ENCODE data around the gene P2RX3.

P2RX3 gene

DNA sequence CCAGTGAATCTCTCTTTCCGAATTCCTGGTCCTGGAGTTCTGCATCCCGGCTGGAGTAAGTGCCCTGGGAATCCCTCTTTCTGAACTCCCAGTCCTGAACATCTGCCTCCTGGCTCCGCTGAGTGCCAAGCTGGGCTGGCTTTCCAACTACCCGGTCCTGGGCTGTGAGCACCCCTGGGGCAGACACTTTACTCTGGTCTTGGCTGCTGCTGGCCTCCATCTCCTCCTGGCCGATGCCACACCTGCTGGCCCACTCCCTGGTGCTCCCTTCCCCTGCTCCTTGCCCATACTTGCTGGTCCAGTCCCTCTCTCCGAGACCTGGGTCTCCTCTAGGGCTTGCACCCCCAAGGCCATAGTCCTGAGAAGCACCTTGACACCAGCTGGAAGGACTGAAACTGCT, 28.1 kb upstream of the P2RX3 start:
- no peak for DNase-seq

DNA sequence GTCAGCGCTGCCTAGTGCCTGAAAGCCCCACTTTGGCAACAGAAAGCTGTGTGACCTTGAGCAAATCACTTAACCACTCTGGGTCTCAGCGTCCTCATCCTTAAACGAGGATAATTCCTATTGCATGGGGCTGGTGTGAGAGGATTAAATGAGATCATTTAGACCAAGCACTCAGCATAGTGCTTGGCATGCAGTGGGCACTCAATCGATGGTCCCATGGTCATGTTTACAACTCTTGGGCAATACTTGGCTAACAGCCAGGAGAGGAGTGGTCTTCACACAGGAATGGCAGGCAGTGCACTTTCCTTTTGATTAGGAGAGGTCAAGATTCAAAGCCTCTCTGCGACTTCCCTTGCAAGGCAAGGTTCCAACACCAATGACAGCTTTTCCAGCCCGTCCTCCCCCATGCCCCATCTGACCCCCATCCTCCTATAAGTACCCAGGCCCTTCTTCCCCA, 27.5 kb upstream of the P2RX3 start:
- DNase-seq, result no peak

DNA sequence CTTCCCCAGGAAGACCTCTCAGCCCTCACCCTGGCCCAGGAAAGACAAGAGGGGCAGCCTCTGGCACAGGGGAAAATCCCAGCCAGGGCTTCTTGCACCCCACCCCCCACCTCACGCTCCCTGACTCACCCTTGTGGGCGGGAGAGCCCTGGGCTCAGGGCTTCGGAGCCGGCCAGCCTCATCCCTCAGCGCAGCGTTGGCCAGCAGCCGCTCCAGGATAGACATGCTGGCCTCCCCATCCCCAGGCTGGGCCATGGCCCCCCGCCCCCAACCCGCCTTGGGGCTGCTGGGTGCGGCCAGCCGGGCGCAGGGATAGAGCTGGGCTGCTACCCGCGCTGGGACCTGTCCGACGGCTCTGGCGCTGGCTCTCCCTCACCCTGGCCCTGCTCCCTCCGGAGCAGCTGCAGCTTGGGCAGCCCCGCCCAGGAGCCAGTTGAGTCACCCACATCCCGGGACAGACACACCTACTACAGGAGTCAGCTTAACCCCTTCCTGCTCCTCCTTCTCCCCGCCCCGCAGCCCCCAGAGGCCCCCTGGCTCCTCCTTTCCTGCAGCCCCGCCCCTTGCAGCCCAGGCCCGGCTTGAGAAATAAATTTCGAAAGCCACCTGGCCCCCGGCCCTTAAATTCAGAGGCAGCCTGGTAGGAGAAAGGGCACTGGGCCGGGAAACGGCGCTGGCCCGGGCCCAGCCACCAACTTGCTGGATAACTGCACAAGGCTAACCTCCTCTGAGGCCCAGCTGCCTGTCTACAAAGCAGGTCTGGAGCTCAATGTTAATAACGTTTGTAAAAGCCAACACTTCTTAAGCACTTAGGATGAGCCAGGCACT, 26.8 kb upstream of the P2RX3 start:
- no peak for DNase-seq

DNA sequence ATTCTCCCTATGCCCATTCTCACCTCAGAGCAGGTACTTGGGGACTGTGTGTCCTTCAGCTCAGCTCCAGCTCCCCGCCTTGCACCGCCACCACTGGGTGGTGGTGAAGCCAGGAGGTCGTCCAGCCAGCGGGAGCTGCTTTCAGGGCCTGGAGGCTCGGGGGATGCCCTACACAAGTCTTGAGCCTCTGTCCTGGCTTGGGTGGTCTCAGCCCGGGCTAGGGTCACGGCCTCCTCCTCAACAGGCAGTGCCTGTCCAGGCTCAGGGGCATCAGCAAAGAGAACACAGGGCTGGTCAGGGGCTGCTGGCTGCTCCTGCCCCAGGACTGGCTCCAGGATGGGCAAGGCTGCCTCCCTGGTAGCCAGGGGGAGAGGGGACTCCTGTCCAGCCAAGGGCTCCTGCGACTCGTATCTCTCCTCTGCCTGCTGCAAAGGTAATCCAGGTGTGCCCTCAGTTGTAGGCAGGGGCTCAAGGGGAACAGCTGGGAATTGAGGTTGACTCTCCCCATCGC, 25.6 kb upstream of the P2RX3 start:
- no peak for DNase-seq

DNA sequence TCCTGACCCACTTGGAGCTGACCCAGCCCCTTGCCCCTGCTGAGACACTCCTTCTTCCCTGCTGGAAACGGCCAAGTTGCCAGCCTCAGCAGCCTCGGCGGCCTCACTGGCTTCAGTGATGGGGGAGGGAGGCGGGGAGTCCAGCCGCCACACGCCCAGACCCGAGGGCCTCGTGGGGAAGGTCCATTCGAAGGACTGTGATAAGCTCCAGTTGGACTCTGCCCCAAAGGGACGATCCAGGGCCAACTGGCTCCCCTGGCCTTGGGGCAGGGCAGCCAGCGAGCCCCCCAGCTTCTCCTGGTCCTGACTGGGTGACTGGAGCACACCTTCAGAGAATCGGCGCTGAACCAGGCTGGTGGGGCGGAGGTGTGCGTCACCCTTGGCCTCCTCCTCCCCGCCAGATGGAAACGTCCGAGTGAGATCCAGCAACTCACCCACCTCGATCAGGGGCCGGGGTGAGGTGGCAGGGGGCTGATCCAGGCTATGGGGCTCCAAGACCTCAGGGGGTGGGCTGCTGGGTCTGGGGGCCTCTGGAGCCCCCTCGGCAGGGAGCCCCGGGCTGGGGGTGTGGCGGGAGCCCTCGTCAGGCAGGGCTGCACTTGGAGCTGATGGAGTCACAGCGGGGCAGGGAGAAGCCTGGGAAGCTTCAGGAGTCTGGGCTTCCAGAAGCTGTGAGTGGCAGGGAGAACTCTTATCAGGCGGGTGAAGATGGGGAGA, 24.9 kb upstream of the P2RX3 start:
- DNase-seq, result no peak

DNA sequence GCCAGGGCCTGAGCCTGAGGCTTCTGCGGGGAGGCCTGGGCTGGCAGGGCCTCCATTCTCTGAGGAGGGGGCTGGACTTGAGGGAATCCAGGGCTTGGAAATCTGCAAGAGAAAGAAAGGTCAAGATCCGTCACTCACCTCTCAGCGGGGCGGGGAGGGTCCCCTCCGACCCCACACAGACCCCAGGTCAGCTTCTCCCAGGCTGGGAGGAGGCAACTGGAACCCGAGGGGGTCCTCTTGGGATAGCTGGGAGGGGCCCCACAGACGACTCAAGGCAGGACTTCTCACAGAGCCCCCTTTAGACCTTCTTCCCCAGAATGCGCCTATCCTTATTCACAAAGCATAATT, 24.4 kb upstream of the P2RX3 start:
- DNase-seq, result no peak

DNA sequence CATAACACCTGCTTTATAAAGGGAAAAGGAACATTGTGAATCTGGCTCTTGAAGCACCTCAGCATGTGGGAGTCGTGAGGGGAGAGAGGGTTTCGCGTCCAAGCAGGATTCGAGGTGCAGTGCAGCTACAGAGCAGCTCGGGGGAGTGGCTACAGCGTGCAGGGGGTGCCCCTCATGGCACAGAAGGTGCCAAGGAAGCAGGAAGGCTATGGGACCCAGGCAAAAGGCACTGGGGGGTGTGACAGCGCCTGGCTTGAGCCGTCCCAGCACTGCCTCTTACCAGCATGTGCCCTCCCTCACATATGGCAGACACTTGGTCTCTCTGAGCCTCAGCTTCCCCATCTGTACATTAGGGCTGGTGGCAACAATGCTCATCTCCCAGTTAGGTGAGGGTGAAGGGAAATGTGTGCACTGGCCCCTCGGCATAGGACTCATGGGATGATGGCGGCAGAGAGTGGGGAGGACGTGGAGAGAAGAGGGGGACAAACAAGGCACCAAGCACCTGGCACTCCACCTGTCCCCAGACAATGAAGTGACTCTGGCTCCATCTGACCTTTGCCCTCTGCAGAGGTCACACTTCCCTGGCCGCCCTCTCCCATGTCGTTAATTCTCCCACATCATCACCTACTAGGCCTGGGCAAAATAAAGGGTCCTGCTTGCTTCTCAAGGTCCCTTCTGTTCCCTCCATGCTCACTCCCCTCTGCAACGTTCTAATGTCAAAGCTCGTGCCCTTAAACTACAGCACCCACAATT, 23.8 kb upstream of the P2RX3 start:
- DNase-seq, result no peak

DNA sequence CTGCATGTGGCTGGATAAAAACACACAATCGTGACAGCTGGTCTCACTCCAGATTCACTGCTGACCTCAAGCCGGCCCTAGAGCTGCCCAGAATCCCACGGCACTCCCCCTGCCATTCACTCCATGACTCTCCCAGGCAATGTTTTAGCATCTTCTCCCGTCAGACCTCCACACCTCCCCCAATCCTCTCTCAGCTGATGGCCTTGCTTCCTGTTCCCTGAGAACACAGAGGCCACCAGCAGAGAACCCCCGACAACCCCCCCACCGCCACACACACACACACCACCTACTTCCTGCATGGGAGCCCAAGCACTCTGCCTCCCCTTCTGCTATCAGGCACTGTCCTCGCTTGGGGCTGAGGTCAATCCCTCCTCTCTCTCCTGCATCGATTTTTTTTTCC, 22.7 kb upstream of the P2RX3 start:
- no peak for DNase-seq

DNA sequence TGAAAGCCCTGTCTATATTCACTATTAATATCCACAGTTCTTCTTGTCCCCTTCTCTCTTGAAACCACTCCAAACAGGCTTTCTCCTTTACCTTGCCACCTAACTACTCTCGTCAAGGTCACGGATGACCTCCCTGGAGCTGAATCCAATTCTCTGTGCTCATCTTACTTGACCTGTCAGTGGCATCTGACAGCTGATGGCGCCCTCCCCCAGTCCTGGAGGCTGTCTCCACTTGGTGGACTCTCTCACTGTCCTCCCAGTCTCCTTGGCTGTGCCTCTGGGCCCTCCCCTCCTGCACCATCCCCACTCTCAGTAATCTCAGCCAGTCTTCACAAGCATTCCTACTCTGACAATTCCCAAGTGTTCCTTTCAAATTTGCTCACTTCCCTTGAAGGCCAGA, 22.1 kb upstream of the P2RX3 start:
- DNase-seq, result no peak

DNA sequence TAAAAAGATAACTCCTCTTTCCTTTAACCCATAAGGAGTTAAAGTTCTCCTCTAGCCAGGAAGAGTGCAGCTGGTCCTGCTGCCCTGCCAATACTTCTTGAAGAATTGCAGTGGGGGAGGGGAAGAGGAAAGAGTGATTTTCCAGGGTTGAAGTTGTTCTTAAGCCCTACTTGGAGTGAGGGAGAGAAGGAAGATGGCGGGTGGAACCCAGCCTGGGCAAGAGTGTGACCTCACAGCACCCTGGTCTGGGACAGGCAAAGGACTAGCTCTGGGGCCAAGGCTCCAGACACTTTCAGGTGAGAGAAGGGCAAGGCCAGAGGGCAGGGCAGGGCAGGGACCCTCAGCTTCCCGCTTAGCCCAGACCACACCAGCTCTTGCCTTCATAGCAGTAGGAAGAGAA, 20.0 kb upstream of the P2RX3 start:
- DNase-seq, result no peak

DNA sequence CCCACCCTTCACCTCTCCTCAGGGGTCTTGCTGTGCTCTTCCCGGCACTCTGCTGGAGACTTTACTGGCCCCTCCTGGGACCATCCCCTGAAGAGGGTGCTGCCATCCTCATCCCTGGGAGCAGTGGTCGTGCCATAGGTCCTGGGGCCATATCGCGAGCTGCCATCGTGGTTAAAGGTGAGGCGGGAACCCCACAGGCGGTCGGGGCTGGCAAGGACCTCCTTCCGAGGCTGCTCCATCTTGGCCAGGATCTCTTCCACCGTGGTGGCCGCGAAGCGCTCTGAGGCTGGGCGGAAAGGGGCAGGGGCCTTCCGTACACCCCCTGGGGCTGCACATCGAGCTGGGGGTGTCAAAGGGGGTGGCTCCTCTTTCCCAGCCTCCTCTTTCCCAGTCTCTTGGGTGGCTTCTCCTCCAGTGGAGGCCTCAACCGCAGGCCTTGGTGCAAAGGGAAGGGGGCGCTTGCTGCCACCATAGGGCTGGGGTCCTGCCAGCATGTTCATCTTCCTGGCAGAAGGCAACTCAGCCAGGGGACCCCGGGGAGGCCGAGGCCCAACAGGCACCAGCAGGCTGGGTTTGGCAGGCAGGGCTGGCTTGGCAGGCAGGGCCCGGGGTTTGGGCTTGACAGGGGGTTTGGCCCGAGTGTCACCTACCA, 18.0 kb upstream of the P2RX3 start:
- no peak for DNase-seq

DNA sequence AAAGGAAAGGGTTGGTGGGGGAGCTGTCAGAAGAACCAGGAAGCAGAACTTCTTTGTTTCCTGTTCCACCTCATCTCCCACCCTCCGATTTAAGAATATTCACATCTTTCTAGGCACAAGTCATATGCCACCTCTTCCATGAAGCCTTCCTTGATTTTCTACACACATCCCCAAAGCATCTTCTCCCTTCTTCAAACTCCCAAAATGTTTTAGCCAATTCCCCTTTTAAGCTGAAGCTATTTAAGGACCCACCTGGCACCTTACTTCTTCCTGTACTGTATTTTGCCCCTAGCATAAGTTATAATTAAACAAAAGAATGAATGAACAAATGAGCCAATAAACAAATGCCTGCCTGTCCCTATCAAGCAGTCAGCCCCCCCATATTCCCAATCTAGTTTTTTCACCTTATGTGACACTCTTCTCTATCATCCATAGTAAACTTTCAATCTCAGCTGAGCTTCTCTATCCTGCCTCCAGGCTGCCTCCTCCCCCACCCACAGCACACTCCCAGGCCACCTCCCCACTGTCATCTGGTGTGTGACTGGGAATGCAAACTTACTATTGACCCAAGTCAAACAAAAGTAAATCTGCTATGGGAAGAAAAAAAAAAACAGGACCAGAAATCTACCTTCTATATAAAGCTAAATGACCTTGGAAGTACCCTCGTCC, 17.3 kb upstream of the P2RX3 start:
- DNase-seq, result no peak

DNA sequence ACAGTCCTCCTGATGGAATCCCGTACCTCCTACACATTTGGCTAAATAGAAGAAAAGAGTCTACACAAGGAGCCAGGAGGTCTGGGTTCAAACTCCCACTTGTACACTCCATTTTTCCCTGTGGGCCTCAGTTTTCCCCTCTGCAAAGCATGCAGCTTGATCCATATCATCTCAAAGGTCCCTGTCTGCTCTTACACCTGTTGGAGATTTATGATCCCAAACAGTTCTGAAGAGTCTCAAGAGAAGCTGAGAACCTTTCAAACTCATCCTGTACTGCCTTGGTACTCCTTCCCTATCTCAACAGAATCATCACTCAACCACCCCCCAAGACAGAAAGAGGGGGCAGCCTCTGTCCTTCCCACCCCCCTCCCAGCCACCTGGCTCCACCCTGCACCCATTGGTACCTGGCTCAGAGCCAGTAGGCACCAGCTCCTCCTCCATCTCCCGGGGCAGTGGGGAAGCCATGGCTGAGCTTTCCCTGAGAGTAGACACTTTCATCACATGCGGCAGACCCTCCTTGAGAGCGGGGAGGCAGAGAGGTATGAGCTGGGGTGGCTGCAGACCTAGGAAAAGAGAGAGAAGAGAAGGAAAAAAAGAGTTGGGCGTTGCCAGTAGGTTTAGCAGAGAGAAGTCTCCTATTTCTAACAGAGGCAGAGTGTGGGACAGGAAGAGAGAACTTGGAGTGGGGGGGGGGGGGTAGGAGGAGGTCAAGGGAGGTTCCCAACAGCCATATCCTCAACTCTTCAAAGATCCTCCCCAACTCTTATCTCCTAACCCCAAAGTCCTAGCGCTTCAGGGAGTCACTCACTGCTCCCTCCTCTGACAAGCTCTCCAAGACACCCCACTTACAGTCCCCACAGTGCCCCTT, 16.5 kb upstream of the P2RX3 start:
- DNase-seq, result no peak

DNA sequence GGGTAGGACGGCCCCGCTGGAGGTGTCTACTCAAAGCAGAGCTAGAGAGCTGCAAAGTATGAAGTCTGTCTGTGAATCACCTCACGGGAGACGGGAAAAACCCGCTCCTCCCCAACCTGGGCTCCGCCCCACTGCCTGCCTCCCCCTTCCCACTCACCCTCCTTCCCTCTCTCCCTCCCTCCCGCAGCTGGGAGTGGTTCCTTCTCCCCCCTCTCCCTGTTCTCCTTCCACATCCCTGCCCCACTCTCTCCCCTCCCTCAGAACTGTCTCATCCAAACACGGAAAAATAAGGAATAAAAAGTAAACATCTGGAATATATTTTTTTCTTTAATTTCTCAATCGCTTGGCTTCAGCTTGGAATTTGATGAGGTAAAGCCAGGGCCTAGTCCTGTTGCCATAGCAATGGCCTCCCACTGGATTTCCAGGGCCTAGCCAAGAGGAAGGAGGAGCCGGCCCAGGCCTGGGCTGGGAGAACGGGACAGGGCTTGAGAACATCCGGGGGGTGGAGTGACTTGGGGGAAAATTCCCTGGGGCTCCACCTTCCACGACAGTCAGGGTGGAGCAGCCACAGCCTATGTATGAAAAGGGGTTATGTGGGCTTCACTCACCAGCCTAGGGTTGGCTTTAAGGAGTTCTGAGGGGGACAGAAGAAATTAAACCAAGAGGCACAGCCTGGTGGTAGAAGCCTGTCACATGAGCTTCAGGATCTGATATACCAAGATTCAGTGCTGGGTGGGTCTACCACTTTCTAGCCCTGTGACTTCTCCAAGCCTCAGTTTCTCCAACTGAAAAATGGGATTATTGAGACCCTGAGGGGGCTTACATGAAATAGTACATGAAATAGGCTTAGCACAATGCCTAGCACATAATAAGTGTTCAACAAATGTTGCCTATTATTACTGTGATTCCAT, 15.6 kb upstream of the P2RX3 start:
- no peak for DNase-seq

DNA sequence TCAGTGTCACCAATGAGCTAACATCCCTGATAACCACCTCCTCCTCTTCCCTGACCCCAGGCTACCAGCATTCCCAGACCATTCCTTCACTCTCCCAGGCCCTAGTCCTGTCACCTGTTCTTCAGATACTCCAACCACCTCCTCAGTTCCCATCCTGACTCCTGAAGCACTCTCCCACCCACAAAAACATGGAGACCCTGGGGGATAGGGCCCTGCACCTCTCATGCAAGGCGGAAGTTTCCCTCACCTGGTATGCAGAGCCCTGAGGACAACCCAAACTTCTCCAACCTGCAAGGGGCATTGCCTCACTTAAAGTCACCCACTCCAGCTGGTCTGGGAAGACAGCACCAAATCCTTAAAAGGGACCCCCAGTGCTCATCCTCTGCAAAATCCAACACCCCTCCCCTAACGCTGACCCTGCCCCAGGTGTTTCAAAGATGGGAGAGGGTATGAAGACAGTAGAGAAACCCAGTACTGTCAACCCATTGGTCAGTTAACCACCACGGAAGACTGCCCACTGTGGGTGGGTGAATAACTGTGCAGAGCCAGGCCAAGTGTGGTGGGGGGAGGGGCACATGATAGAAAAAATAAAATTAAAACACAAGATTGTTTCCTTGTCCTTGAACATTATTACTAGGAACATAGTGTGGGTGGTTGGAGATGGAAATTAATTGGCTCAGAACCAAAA, 14.8 kb upstream of the P2RX3 start:
- no peak for DNase-seq

DNA sequence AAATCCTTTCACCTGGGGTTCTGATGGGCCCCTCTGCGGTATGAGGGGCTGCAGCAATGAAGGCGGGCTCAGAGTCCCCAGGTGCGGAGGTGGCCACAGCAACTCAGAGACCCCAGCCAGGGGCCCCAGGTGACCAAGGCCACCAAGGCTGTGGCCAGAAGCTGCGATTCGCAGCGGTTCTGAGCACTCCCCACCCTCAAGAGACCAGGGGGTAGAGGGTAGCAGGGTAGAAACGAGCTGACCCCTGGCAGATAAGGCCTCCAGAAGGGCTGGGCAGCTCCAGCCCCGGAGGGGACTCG, 14.3 kb upstream of the P2RX3 start:
- no peak for DNase-seq

DNA sequence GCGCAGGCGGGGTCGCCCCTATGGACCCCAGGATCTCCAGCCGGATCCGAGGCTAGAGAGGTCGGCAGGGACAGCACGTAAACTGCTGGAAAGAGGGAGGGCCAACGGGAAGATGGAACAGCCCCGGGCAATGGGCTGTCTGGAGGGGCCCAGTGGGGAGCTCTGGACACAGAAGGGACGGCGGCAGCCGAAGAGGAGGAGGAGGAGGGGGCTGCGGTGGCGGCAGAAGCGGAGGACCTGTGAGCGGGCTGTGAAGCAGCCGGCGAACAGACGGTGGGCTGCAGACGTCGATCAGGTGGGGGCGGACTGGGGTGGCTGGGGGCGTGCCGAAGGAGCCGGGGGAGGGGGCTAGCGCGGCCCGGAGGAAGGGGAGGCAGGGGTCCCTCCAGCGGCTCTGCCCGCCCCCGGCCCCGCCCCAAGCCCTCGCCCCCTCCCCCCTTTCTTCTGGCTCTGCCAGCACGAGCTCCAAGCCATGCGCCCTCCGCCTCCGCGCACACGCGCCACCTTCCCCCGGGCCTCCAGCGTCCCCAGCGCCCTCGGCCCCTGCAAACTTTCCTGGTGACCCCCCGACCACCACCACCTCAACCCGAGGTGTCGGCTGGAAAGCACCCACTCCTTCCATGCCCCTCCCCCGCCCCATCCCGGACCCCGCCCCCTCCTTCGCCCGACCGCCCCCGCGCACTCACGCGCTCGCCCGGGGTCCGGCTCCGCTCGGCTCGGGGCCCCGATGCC, 13.8 kb upstream of the P2RX3 start:
- peak in 1 of 2 experiments; percentile 34 for DNase-seq

DNA sequence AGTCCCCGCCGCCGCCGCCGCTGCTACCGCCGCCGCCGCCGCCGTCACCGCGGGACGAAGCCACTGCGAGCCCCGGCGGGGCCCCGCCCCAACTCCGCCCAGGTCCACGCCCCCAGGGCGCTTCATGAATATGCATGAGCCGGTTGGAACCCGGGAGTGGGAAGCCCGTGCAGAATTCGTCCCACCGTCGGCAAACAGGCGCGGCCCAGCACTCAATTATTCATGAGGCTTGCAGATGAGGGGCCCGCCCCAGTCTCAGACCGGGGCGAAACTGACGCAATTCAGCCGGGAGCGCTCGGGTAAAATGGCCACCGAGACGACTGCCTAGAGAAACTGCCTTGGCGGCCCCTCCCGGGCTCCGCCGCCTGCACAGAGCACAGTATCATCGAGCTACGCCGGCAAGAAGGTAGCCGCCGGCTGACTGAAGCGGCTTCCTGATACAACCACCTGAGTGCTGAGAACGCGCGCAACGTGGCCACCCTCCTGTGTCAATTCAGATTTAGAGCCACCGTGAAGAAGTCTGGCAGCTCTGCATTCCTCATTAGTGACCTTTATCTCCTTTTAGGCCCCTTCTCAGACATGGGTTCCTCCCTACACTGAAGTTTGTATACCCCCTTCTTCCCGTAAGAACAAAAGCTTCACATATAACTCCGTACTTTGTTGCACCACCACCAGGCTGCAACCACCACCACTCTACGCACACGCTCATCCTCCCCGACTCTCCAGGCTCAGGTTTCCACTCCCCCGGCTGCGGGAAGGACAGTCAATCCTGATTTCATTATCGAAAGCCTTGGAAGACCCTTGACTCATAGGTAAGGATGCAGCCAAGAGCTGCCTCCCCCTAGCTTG, 13.0 kb upstream of the P2RX3 start, which contains the start of gene TNKS1BP1:
TSS of gene TNKS1BP1 (minus strand) at position 67 of the 849 bp plus-strand sequence. CDS start 3,067 bp downstream, outside the sequence.
- DNase-seq, result peak; percentile 95 to 96
